MM.1S (cell line): Measurements from ENCODE around the gene IGDCC3.

Experiments
- DNase-seq: peaks from one replicate; pipeline ENCODE4 v3.0.0-alpha.2; 2015
- H2AFZ ChIP-seq: fragments of 300-600 bp; sonication (generic); 2 replicates; pipeline ENCODE4 v1.6.0; 2016; ENCODE audit warnings: antibody characterized with exemption, low read length
- H3F3A ChIP-seq: fragments of 300-600 bp; sonication (generic); 2 replicates; pipeline ENCODE4 v1.6.1; 2016; ENCODE audit warnings: mild to moderate bottlenecking, antibody characterized with exemption, low read length, moderate library complexity, mixed read lengths; ENCODE audit not compliant: insufficient read depth
- H3K27ac ChIP-seq: fragments of 300-600 bp; sonication (generic); 2 replicates; pipeline ENCODE4 v1.5.1; 2016; ENCODE audit warnings: mild to moderate bottlenecking, low read length
- H3K27me3 ChIP-seq: fragments of 300-600 bp; sonication (generic); replicated peaks from 2 replicates; pipeline ENCODE4 v1.6.0; 2016; ENCODE audit warnings: low read length; ENCODE audit not compliant: insufficient read depth
- H3K36me3 ChIP-seq: fragments of 300-600 bp; sonication (generic); replicated peaks from 2 replicates; pipeline ENCODE4 v1.6.1; 2016; ENCODE audit warnings: mild to moderate bottlenecking, low read length, mixed read lengths; ENCODE audit not compliant: insufficient read depth
- H3K4me1 ChIP-seq: fragments of 300-600 bp; sonication (generic); 2 replicates; pipeline ENCODE4 v1.6.1; 2016; ENCODE audit warnings: low read length, mixed read lengths
- H3K4me2 ChIP-seq: fragments of 300-600 bp; sonication (generic); 2 replicates; pipeline ENCODE4 v1.6.0; 2016; ENCODE audit warnings: low read depth, low read length
- H3K4me3 ChIP-seq: fragments of 300-600 bp; sonication (generic); 2 replicates; pipeline ENCODE4 v1.5.1; 2016; ENCODE audit warnings: low read length, mixed read lengths
- H3K79me2 ChIP-seq: fragments of 300-600 bp; sonication (generic); 2 replicates; pipeline ENCODE4 v1.6.1; 2016; ENCODE audit warnings: mixed run types, low read length, mixed read lengths
- H3K9ac ChIP-seq: fragments of 300-600 bp; sonication (generic); 2 replicates; pipeline ENCODE4 v1.6.1; 2016; ENCODE audit warnings: low read length, mixed read lengths
- H3K9me2 ChIP-seq: fragments of 300-600 bp; sonication (generic); replicated peaks from 2 replicates; pipeline ENCODE4 v1.6.1; 2016; ENCODE audit warnings: mild to moderate bottlenecking, low read length, mixed read lengths; ENCODE audit not compliant: insufficient read depth
- H3K9me3 ChIP-seq: fragments of 300-600 bp; sonication (generic); replicated peaks from 2 replicates; pipeline ENCODE4 v1.6.1; 2016; ENCODE audit warnings: mild to moderate bottlenecking, low read length, mixed read lengths; ENCODE audit not compliant: insufficient read depth
- H4K20me1 ChIP-seq: fragments of 300-600 bp; sonication (generic); 2 replicates; pipeline ENCODE4 v1.6.1; 2016; ENCODE audit warnings: mild to moderate bottlenecking, low read length, moderate library complexity, mixed read lengths; ENCODE audit not compliant: insufficient read depth
- CTCF ChIP-seq: fragments of 300-600 bp; sonication (generic); IDR thresholded peaks from 2 replicates; pipeline ENCODE4 v1.5.1; 2016; ENCODE audit warnings: antibody characterized with exemption, low read length, mixed read lengths
- EZH2 ChIP-seq: fragments of 300-600 bp; sonication (generic); optimal IDR thresholded peaks from 2 replicates; pipeline ENCODE3; 2017; ENCODE audit warnings: low read depth, mild to moderate bottlenecking, antibody characterized with exemption, low read length, mixed read lengths
- EZH2phosphoT487 ChIP-seq: fragments of 300-600 bp; sonication (generic); IDR thresholded peaks from 2 replicates; pipeline ENCODE4 v1.6.1; 2018; ENCODE audit warnings: antibody characterized with exemption, low read length

Gene IGDCC3

GRCh38 chr15:65337436-65338070, 40.2 kb downstream of the IGDCC3 start:
- DNase-seq = no peak
- H4K20me1 ChIP-seq = no peaks in the 10 kb centered on the region

GRCh38 chr15:65336493-65337435, 41.0 kb downstream of the IGDCC3 start:
- Histone ChIP-seq H3K4me1 (no peaks in the 10 kb centered on the region), H2AFZ (no peak overlapping the region)

More at GRCh38 chr15:65337436-65338070, 40.2 kb downstream of the IGDCC3 start:
- H2AFZ ChIP-seq = no peak overlapping the region
- H3K9ac ChIP-seq = no peak overlapping the region
- no peaks in the 10 kb centered on the region for H3K79me2 ChIP-seq
- no peaks in the 10 kb centered on the region for H3K9me3 ChIP-seq
- no peak overlapping the region for H3K4me2 ChIP-seq
- no peak overlapping the region for H3K27ac ChIP-seq
- H3K4me1 ChIP-seq = no peaks in the 10 kb centered on the region
- H3K36me3 ChIP-seq = no peaks in the 10 kb centered on the region
- H3K4me3 ChIP-seq = no peak overlapping the region
- no peaks in the 10 kb centered on the region for H3K9me2 ChIP-seq
- H3F3A ChIP-seq = no peaks in the 10 kb centered on the region
- H3K27me3 ChIP-seq = no peaks in the 10 kb centered on the region
- TF ChIP-seq CTCF (no peak), EZH2phosphoT487 (no peak), EZH2 (no peak)

More at GRCh38 chr15:65336493-65337435, 41.0 kb downstream of the IGDCC3 start:
- 0 out of 2 replicates have a peak, but pooled peaks have one; percentile 9 for TF ChIP-seq CTCF
- TF ChIP-seq EZH2 = no peak
- TF ChIP-seq EZH2phosphoT487 = no peak
- 0 out of 2 replicates have a peak, but pooled peaks cover under 1% of the 10 kb centered on the region for H3K27me3 ChIP-seq
- no peaks in the 10 kb centered on the region for H3K79me2 ChIP-seq
- H3K4me2 ChIP-seq = no peak overlapping the region
- DNase-seq = no peak
- H3K36me3 ChIP-seq = no peaks in the 10 kb centered on the region
- H3F3A ChIP-seq = no peaks in the 10 kb centered on the region
- H3K27ac ChIP-seq = no peak overlapping the region
- H3K9me3 ChIP-seq = no peaks in the 10 kb centered on the region
- no peak overlapping the region for H3K4me3 ChIP-seq
- no peaks in the 10 kb centered on the region for H4K20me1 ChIP-seq
- no peaks in the 10 kb centered on the region for H3K9me2 ChIP-seq
- no peak overlapping the region for H3K9ac ChIP-seq
